H1 (cell line): ENCODE data around the gene CNGB1. TPM values are rescaled to one million over a fixed set of nuclear protein-coding genes. Genes with fewer than 3 reads are reported as not detected.

ENCODE experiments used
- ATF3 ChIP-seq: IDR thresholded peaks from 2 replicates; pipeline ENCODE4 v1.6.1; 2011; ENCODE audit warnings: low read depth, mild to moderate bottlenecking, low read length; ENCODE audit not compliant: insufficient read depth
- CHD7 ChIP-seq: fragments of 300-600 bp; sonication (generic); IDR thresholded peaks from 2 replicates; pipeline ENCODE4 v1.7.1; 2012; ENCODE audit warnings: low read length, moderate library complexity, mild to moderate bottlenecking, inconsistent platforms; ENCODE audit not compliant: insufficient replicate concordance
- GABPA ChIP-seq: IDR thresholded peaks from 2 replicates; pipeline ENCODE4 v1.6.1; 2011; ENCODE audit warnings: mild to moderate bottlenecking, low read length, moderate library complexity, borderline replicate concordance; ENCODE audit not compliant: insufficient read depth
- GTF2F1 ChIP-seq: IDR thresholded peaks from 2 replicates; pipeline ENCODE4 v1.6.1; 2012; ENCODE audit warnings: low read depth, low read length, improper control_type of control experiment, borderline replicate concordance
- JUN ChIP-seq: IDR thresholded peaks from 2 replicates; pipeline ENCODE4 v1.6.1; 2011; ENCODE audit warnings: low read depth, mild to moderate bottlenecking, improper control_type of control experiment, low read length
- MAFK ChIP-seq: IDR thresholded peaks from 2 replicates; pipeline ENCODE4 v1.6.1; 2012; ENCODE audit warnings: low read depth, mild to moderate bottlenecking, improper control_type of control experiment, low read length
- RXRA ChIP-seq: IDR thresholded peaks from 2 replicates; pipeline ENCODE4 v1.6.1; 2011; ENCODE audit warnings: low read depth, mild to moderate bottlenecking, low read length, moderate library complexity; ENCODE audit not compliant: insufficient read depth
- SP4 ChIP-seq: IDR thresholded peaks from 2 replicates; pipeline ENCODE4 v1.6.1; 2012; ENCODE audit warnings: low read length, inconsistent platforms
- polyA plus RNA-seq, 7 experiments: library from polyadenylated mRNA; depleted of rRNA in 3 of 7; stranded (reverse) in 5 of 7; unstranded in 2 of 7; fragments of >200 nt in 5 of 7; fragments of 200-250 nt in 2 of 7; gene quantifications; 1 replicate in 5 of 7; 2 replicates in 1 of 7; 4 replicates in 1 of 7; pipeline versions ENCODE4 v1.2.1 to v1.2.3, GENCODE V29; 2011 to 2013; ENCODE audit warnings: missing spikeins in 2 of 7, mixed read lengths in 2 of 7
- total RNA-seq: library from RNA; stranded (reverse); fragmentation: NEBNext Ultra II Directional; extraction: Animal tissue kit (Norgen Biotek cat#: 25700); gene quantifications from 2 replicates; pipeline ENCODE4 v1.2.1, GENCODE V29; 2021

The CNGB1 gene
- total and polyA plus RNA-seq, 2 of the 8 experiments (the other 6 are each of a cell fraction or from before 2014, with no cell fraction given): not detected

GRCh38 chr16:57898961-57899360 lies 72.0 kb downstream of the CNGB1 start (continued):
- TF ChIP-seq RXRA (no peak), JUN (no peak), CHD7 (no peak), ATF3 (no peak), MAFK (no peak), GTF2F1 (no peak), SP4 (no peak), GABPA (no peak)
